T-helper 17 cell (primary cell): ENCODE data around the gene MAGEA8. TPM values are rescaled to one million over a fixed set of nuclear protein-coding genes. Genes with fewer than 3 reads are reported as not detected.
A peak's percentile ranks its signal among the peaks of the same experiment; 100 is the strongest.
"Not testable (repeated sequence)": the region's sequence is repeated elsewhere in the genome, so short reads cannot be mapped to it uniquely, and the experiment has no call there.

Experiments used
- ATAC-seq: fragments of 150-1000 bp; cut with Tn5 transposase; 2 replicates; pipeline ENCODE4 v1.10.0; 2021; ENCODE audit warnings: mild to moderate bottlenecking, moderate library complexity
- DNase-seq, 3 donors: peaks; one replicate each; pipeline versions ENCODE4 v3.0.0 to v3.0.0-alpha.2; 2020 to 2021
- H3K9me3 ChIP-seq: one replicate; pipeline ENCODE4 v1.7.0; 2013; ENCODE audit warnings: low read length, mild to moderate bottlenecking; ENCODE audit not compliant: control insufficient read depth, poor library complexity, severe bottlenecking
- H3K27ac Mint-ChIP-seq: one replicate; pipeline ENCODE4 v1.8.0; 2022; ENCODE audit warnings: mild to moderate bottlenecking, moderate library complexity, mixed read lengths
- H3K27me3 Mint-ChIP-seq: one replicate; pipeline ENCODE4 v1.8.0; 2022; ENCODE audit warnings: mixed read lengths
- H3K36me3 Mint-ChIP-seq: one replicate; pipeline ENCODE4 v1.8.0; 2022; ENCODE audit warnings: low read depth, mixed read lengths
- H3K4me1 Mint-ChIP-seq: one replicate; pipeline ENCODE4 v1.8.0; 2022; ENCODE audit warnings: mild to moderate bottlenecking, mixed read lengths
- H3K4me3 Mint-ChIP-seq: one replicate; pipeline ENCODE4 v1.8.0; 2022; ENCODE audit warnings: mild to moderate bottlenecking, moderate library complexity, mixed read lengths
- total RNA-seq, 4 donors: library from RNA in 2 of 4; stranded (reverse) in 2 of 4; gene quantifications; one replicate each; pipeline ENCODE4 v1.2.3 and lab custom pipeline; 2022 to 2026

Gene MAGEA8
- total RNA-seq, 2 donors from 2014 or later = not detected

DNA sequence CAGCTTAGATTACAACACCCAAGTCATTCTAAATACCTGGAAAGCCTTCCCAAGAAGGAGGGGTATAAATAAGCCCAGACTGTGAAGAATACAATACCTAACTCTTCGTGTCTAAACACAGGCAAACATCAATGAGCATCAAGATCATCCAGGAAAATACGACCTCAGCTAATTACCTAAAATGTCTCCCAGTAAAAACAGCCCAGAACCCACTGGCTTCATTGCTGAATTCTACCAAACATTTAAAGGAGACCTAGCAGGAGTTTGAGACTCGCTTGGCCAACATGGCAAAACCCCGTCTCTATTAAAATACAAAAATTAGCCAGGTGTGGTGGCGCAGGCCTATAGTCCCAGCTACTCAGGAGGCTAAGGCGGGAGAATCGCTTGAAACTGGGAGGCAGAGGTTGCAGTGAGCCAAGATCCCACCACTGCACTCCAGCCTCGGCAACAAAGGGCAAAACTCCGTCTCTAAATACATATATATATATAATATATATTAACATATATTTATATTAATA, 29.3 kb downstream of the MAGEA8 start:
- no peak for DNase-seq
- H3K36me3 Mint-ChIP-seq = no peaks in the 10 kb centered on the region
- H3K9me3 ChIP-seq = no peaks in the 10 kb centered on the region
- no peak overlapping the region for H3K27ac Mint-ChIP-seq
- no peak for ATAC-seq
- no peaks in the 10 kb centered on the region for H3K27me3 Mint-ChIP-seq
- H3K4me3 Mint-ChIP-seq = no peak overlapping the region
- no peaks in the 10 kb centered on the region for H3K4me1 Mint-ChIP-seq

GRCh38 chrX:149916745-149917392, 35.9 kb downstream of the MAGEA8 start:
- ATAC-seq = peak; percentile 76
- no peak overlapping the region for H3K27ac Mint-ChIP-seq

GRCh38 chrX:149923836-149924235, 42.9 kb downstream of the MAGEA8 start:
- DNase-seq, H3K9me3 ChIP-seq, H3K27me3 Mint-ChIP-seq, ATAC-seq, H3K27ac Mint-ChIP-seq, H3K4me1 Mint-ChIP-seq, H3K36me3 Mint-ChIP-seq, H3K4me3 Mint-ChIP-seq: not testable (repeated sequence)

More at GRCh38 chrX:149916745-149917392, 35.9 kb downstream of the MAGEA8 start:
- Mint-ChIP-seq H3K27me3 (no peaks in the 10 kb centered on the region), H3K4me3 (no peak overlapping the region), H3K36me3 (no peaks in the 10 kb centered on the region), H3K4me1 (no peaks in the 10 kb centered on the region)
- no peak for DNase-seq
- no peaks in the 10 kb centered on the region for H3K9me3 ChIP-seq

DNA sequence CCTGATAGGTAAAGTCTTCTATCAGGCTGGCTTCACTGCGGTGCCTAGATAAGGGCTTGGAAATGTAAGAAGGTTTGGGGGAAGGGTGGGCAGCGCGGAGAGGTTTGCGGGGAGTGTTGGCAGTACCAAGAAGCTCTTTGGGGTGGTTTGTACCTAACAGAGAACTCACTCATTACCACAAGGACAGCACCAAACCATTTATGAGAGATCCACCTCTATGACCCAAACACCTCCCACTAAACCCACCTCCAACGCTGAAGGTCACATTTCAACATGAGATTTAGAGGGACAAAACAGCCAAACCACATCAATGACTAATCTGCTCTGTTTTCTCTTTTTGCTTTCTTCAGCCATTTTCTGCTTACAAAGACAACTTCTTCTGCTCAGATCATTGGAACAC, 43.5 kb downstream of the MAGEA8 start:
- not testable (repeated sequence) for H3K9me3 ChIP-seq, H3K4me3 Mint-ChIP-seq, H3K36me3 Mint-ChIP-seq, H3K27ac Mint-ChIP-seq, H3K4me1 Mint-ChIP-seq, H3K27me3 Mint-ChIP-seq, DNase-seq, ATAC-seq

- not testable (repeated sequence) for H3K27me3 Mint-ChIP-seq, H3K36me3 Mint-ChIP-seq, H3K9me3 ChIP-seq, DNase-seq, ATAC-seq, H3K27ac Mint-ChIP-seq, H3K4me1 Mint-ChIP-seq, H3K4me3 Mint-ChIP-seq
Observed at GRCh38 chrX:149927245-149927963, 46.4 kb downstream of the MAGEA8 start.

GRCh38 chrX:149927964-149928258, 46.9 kb downstream of the MAGEA8 start:
- not testable (repeated sequence) for H3K9me3 ChIP-seq, H3K27me3 Mint-ChIP-seq, ATAC-seq, H3K4me1 Mint-ChIP-seq, H3K4me3 Mint-ChIP-seq, H3K27ac Mint-ChIP-seq, H3K36me3 Mint-ChIP-seq, DNase-seq

- not testable (repeated sequence) for H3K9me3 ChIP-seq, H3K4me3 Mint-ChIP-seq, ATAC-seq, H3K27ac Mint-ChIP-seq, H3K27me3 Mint-ChIP-seq, H3K36me3 Mint-ChIP-seq, DNase-seq, H3K4me1 Mint-ChIP-seq
Observed at GRCh38 chrX:149928635-149929034, 47.7 kb downstream of the MAGEA8 start.

GRCh38 chrX:149929400-149929799, 48.4 kb downstream of the MAGEA8 start, which contains the start of gene HSFX4:
Gene HSFX4, plus strand, starts transcription at chrX:149929573. Its CDS starts 72 bp downstream, at chrX:149929645.
- not testable (repeated sequence) for H3K9me3 ChIP-seq, ATAC-seq, H3K4me3 Mint-ChIP-seq, H3K27ac Mint-ChIP-seq, H3K36me3 Mint-ChIP-seq, H3K27me3 Mint-ChIP-seq, H3K4me1 Mint-ChIP-seq, DNase-seq

DNA sequence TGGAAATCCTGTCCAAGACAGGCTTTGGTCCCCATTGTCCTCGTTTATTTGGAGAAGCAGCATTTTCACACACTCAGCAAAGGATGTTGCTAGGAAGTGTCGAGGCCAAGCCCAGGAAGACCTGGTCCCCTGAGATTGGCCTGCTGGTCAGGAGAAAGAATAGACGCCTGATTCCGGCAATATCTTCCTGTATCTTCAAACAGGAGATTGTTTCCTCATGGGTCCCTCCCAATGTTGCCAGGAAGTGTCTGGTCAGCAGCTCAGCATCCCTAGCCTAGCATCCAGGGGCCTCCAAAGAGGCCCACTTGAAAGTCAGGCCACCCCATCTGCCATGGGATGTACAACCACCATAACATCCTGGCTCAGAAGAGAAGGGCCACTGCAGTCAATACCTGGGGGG, 50.4 kb downstream of the MAGEA8 start:
- not testable (repeated sequence) for H3K4me3 Mint-ChIP-seq, H3K27ac Mint-ChIP-seq, H3K9me3 ChIP-seq, H3K27me3 Mint-ChIP-seq, H3K4me1 Mint-ChIP-seq, DNase-seq, ATAC-seq, H3K36me3 Mint-ChIP-seq

DNA sequence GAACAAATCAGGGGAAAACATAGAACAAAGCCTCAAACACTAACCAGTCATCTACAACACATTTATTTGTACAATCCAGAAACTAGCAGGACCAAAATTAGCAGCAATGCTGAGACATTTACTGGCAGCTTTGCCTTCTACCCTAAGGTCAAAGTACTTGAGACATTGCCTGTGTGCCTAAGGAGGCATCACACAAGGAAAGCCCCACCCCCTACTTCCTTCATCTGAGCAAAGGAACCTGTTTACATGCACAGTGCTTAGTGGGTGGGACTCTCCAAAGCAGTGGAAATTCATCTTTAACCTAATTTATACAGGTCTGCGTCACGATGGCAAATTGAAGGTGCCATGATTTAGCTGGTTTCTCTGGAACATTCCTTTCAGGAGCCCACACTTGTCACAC, 51.2 kb downstream of the MAGEA8 start:
- not testable (repeated sequence) for H3K4me1 Mint-ChIP-seq

GRCh38 chrX:149932970-149933369, 52.0 kb downstream of the MAGEA8 start:
- H3K4me1 Mint-ChIP-seq, ATAC-seq, H3K27me3 Mint-ChIP-seq: not testable (repeated sequence)

More for the DNA sequence above, 51.2 kb downstream of the MAGEA8 start:
- H3K36me3 Mint-ChIP-seq, H3K9me3 ChIP-seq, DNase-seq, H3K27me3 Mint-ChIP-seq, H3K4me3 Mint-ChIP-seq, ATAC-seq, H3K27ac Mint-ChIP-seq: not testable (repeated sequence)

DNA sequence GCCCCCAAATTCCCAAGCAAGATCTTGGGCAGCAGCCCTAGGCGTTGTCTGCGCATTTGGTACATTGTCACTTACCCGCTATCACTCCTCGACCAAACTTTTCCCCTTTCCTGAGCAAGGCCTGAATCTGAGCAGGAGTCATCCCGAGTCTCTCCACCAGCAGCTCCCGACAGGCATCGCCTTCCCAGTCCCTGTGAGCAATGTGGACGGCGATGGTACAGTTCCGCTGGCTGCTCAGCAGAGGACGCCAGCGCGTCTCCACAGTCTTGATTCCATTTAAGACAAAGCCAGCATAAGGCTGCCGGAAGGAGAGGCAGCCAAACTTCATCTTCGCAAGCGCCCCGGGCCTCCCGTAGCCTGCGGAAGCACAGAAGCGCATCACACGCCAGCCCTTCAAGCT, 52.6 kb downstream of the MAGEA8 start:
- not testable (repeated sequence) for H3K27ac Mint-ChIP-seq, H3K36me3 Mint-ChIP-seq, H3K4me3 Mint-ChIP-seq, H3K9me3 ChIP-seq, DNase-seq, H3K27me3 Mint-ChIP-seq, H3K4me1 Mint-ChIP-seq, ATAC-seq

More at GRCh38 chrX:149932970-149933369, 52.0 kb downstream of the MAGEA8 start:
- H3K9me3 ChIP-seq, H3K27ac Mint-ChIP-seq, DNase-seq, H3K4me3 Mint-ChIP-seq, H3K36me3 Mint-ChIP-seq: not testable (repeated sequence)
